ENCODE measurements around the gene ELMO1.

DNA sequence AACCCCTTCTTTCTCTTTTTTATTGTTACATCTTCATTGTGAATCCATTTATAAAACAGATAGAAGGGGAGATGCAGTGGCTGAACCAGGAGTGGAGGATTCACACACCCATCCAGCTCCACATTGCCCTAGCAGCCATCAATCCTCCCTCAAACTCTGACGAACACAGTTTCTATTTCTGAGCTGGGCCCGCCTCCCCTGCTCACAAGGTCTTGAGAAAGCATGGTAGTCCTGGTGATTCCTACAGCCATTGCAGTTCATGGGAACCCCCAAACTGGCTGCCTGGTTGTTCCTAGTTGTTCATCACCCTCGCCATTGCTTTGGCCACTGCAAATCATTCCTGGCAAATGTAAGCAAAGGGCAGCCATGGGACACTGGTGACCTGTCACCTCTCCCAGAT, 465.9 kb downstream of the ELMO1 start:
- TF ChIP-seq SMC3 (IDR thresholded peaks at IDR 0.05) (no peak), MYC (IDR thresholded peaks at IDR 0.05; ENCODE audit: borderline replicate concordance, low read length) (no peak), CBX8 (IDR thresholded peaks at IDR 0.05) (no peak), POLR2A (IDR thresholded peaks at IDR 0.05; ENCODE audit: low read length) (no peak), CEBPB (IDR thresholded peaks at IDR 0.05) (no peak), EP300 (IDR thresholded peaks at IDR 0.05) (no peak), RCOR1 (IDR thresholded peaks at IDR 0.05; ENCODE audit: low read depth, low read length) (no peak), ZFP36 (IDR thresholded peaks at IDR 0.05; ENCODE audit: borderline replicate concordance, partially characterized antibody) (no peak), JUN (IDR thresholded peaks at IDR 0.05) (no peak), RAD21 (conservative IDR thresholded peaks at IDR 0.05 in 1 of 2, IDR thresholded peaks at IDR 0.05 in 1 of 2) (no peak)
- TF ChIP-seq, protein P1, sequence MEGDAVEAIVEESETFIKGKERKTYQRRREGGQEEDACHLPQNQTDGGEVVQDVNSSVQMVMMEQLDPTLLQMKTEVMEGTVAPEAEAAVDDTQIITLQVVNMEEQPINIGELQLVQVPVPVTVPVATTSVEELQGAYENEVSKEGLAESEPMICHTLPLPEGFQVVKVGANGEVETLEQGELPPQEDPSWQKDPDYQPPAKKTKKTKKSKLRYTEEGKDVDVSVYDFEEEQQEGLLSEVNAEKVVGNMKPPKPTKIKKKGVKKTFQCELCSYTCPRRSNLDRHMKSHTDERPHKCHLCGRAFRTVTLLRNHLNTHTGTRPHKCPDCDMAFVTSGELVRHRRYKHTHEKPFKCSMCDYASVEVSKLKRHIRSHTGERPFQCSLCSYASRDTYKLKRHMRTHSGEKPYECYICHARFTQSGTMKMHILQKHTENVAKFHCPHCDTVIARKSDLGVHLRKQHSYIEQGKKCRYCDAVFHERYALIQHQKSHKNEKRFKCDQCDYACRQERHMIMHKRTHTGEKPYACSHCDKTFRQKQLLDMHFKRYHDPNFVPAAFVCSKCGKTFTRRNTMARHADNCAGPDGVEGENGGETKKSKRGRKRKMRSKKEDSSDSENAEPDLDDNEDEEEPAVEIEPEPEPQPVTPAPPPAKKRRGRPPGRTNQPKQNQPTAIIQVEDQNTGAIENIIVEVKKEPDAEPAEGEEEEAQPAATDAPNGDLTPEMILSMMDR (IDR thresholded peaks at IDR 0.05): no peak
- TF ChIP-seq, protein P2, sequence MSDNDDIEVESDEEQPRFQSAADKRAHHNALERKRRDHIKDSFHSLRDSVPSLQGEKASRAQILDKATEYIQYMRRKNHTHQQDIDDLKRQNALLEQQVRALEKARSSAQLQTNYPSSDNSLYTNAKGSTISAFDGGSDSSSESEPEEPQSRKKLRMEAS (IDR thresholded peaks at IDR 0.05): no peak
- TF ChIP-seq, protein P3, sequence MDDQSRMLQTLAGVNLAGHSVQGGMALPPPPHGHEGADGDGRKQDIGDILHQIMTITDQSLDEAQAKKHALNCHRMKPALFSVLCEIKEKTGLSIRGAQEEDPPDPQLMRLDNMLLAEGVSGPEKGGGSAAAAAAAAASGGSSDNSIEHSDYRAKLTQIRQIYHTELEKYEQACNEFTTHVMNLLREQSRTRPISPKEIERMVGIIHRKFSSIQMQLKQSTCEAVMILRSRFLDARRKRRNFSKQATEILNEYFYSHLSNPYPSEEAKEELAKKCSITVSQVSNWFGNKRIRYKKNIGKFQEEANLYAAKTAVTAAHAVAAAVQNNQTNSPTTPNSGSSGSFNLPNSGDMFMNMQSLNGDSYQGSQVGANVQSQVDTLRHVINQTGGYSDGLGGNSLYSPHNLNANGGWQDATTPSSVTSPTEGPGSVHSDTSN (IDR thresholded peaks at IDR 0.05): no peak
- TF ChIP-seq, protein P4, sequence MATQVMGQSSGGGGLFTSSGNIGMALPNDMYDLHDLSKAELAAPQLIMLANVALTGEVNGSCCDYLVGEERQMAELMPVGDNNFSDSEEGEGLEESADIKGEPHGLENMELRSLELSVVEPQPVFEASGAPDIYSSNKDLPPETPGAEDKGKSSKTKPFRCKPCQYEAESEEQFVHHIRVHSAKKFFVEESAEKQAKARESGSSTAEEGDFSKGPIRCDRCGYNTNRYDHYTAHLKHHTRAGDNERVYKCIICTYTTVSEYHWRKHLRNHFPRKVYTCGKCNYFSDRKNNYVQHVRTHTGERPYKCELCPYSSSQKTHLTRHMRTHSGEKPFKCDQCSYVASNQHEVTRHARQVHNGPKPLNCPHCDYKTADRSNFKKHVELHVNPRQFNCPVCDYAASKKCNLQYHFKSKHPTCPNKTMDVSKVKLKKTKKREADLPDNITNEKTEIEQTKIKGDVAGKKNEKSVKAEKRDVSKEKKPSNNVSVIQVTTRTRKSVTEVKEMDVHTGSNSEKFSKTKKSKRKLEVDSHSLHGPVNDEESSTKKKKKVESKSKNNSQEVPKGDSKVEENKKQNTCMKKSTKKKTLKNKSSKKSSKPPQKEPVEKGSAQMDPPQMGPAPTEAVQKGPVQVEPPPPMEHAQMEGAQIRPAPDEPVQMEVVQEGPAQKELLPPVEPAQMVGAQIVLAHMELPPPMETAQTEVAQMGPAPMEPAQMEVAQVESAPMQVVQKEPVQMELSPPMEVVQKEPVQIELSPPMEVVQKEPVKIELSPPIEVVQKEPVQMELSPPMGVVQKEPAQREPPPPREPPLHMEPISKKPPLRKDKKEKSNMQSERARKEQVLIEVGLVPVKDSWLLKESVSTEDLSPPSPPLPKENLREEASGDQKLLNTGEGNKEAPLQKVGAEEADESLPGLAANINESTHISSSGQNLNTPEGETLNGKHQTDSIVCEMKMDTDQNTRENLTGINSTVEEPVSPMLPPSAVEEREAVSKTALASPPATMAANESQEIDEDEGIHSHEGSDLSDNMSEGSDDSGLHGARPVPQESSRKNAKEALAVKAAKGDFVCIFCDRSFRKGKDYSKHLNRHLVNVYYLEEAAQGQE (IDR thresholded peaks at IDR 0.05): no peak

All from A549 (cell line).